Central memory CD8-positive, alpha-beta T cell (primary cell): Measurements from ENCODE around the gene FGF12.
"Not testable (repeated sequence)": the region's sequence is repeated elsewhere in the genome, so short reads cannot be mapped to it uniquely, and the experiment has no call there.

Experiments
- ATAC-seq: fragments of 150-1000 bp; cut with Tn5 transposase; replicated peaks from 2 replicates; pipeline ENCODE4 v1.10.0; 2022; ENCODE audit warnings: mild to moderate bottlenecking, moderate FRiP score, moderate number of reproducible peaks; ENCODE audit not compliant: poor library complexity, severe bottlenecking; ENCODE audit errors: extremely low read depth
- DNase-seq, 2 donors: peaks; one replicate each; pipeline ENCODE4 v3.0.0; 2021; ENCODE audit warnings: low spot score in 2 of 2
- H3K27ac Mint-ChIP-seq: one replicate; pipeline ENCODE4 v1.8.0; 2022; ENCODE audit warnings: low read depth, mild to moderate bottlenecking, moderate library complexity, mixed read lengths
- H3K27me3 Mint-ChIP-seq: one replicate; pipeline ENCODE4 v1.8.0; 2022; ENCODE audit warnings: mixed read lengths
- H3K36me3 Mint-ChIP-seq: one replicate; pipeline ENCODE4 v1.8.0; 2022; ENCODE audit warnings: mild to moderate bottlenecking, moderate library complexity, mixed read lengths; ENCODE audit not compliant: insufficient read depth
- H3K4me1 Mint-ChIP-seq: one replicate; pipeline ENCODE4 v1.8.0; 2022; ENCODE audit warnings: mixed read lengths
- H3K4me3 Mint-ChIP-seq: one replicate; pipeline ENCODE4 v1.8.0; 2022; ENCODE audit warnings: mild to moderate bottlenecking, moderate library complexity, mixed read lengths
- H3K9me3 Mint-ChIP-seq: one replicate; pipeline ENCODE4 v1.8.0; 2022; ENCODE audit warnings: mixed read lengths

FGF12 gene

DNA sequence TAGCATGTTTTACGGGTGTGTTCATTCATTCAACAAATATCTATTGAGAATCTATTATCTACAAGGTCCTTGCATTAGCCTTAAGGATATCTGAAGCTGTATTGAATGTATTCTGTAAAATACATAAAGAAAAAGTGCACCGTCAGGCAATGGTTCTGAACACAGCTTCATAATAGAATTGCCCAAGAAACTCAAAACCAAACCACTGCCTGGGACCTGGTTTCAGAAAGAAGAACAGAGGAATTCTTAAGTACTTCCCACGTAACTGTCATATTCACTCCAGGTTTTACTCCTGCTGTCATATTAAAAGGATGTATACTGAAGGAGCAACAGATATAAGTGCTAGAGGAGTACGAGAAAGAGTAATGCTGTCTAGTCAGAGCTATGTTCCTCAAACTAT is 115.9 kb downstream of the FGF12 start:
- Mint-ChIP-seq H3K27me3 (no peaks in the 10 kb centered on the region), H3K27ac (no peak overlapping the region), H3K36me3 (no peaks in the 10 kb centered on the region), H3K4me3 (no peak overlapping the region), H3K4me1 (no peaks in the 10 kb centered on the region), H3K9me3 (no peaks in the 10 kb centered on the region)
- ATAC-seq (no peak), DNase-seq (no peak)

DNA sequence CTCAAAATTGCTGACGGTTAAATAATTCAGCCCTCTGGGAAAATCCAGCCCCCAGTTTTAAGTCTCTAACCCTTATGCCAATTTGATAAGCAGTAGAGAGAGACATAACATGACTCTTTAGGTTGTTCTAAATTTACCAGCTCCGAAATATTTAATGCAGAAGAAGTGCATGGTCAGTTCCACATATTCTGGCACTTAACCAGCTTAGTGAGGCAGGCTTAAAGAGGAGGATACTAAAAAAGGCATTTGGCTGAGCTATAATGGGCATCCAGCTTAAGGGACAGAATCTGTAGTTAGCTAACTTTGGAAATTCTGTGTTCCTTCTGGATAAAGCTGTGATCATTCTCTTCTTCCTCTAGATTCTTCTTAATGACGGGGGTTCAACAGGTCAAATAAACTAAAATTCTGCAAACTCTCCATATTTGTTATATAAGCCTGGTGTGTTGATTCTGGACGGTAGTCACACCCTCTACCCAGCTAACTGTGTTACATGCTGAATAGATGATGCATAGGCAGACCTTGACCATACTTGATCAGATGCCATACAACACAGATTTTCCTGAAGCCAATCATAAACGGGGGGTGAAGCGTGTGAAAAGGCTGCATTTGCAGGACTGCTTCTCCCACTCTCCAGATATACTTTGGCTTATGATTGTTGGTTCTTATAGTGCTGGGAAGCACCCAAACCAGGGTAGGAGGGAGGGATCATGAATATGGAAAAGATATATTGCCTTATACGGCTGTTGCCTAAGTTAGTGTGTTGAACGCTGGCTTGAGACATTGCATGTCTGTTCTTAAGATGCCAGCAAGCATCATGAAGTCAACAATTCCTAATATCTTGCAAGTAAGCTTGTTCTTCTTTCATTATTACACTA is 118.4 kb downstream of the FGF12 start:
- no peak overlapping the region for H3K27ac Mint-ChIP-seq
- H3K4me1 Mint-ChIP-seq = no peaks in the 10 kb centered on the region
- no peak for ATAC-seq
- no peaks in the 10 kb centered on the region for H3K9me3 Mint-ChIP-seq
- no peaks in the 10 kb centered on the region for H3K27me3 Mint-ChIP-seq
- no peak for DNase-seq
- H3K4me3 Mint-ChIP-seq = no peak overlapping the region
- no peaks in the 10 kb centered on the region for H3K36me3 Mint-ChIP-seq

DNA sequence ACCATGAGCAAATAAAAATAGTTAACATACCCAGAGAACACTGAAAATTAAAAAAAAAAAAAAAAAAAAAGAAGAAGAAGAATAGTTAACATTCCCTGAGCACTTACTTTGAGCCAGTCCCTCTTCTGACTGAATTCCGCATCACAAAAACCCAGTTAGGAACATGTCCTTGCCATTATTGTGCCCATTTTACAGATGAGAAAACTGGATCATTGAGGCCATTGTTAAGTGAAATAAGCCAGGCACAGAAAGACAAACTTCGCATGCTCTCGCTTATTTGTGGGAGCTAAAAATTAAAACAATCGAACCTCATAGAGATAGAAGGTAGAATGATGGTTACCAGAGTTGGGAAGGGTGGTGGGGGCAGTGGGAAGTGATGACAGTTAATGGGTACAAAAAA is 119.5 kb downstream of the FGF12 start:
- no peak overlapping the region for H3K27ac Mint-ChIP-seq

DNA sequence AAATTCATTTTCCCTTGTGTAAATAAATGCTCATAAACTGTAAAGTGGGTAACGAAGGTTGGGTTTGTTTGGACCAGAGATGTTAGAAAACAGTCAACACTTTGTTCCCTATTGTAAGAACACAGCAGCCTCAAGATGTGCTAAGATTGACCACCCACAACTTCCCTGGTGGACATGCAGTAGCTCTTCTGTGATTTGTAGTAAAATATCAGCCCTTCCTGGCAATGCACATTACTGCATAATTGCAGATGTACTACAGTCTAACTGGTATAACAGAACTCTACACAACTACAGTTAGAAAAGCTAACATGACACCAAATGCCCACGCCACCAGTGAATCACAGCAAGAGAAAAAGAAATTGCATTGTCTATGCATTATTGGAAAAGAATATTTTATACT is 129.4 kb downstream of the FGF12 start:
- H3K9me3 Mint-ChIP-seq = peaks cover 17% of the 10 kb centered on the region
- no peak for DNase-seq
- H3K36me3 Mint-ChIP-seq = no peaks in the 10 kb centered on the region
- no peak overlapping the region for H3K27ac Mint-ChIP-seq
- H3K4me3 Mint-ChIP-seq = no peak overlapping the region
- H3K27me3 Mint-ChIP-seq = no peaks in the 10 kb centered on the region
- no peak for ATAC-seq
- no peaks in the 10 kb centered on the region for H3K4me1 Mint-ChIP-seq

More for the DNA sequence above, 119.5 kb downstream of the FGF12 start:
- H3K27me3 Mint-ChIP-seq = no peaks in the 10 kb centered on the region
- H3K36me3 Mint-ChIP-seq = no peaks in the 10 kb centered on the region
- DNase-seq = no peak
- ATAC-seq = no peak
- H3K4me1 Mint-ChIP-seq = no peaks in the 10 kb centered on the region
- H3K9me3 Mint-ChIP-seq = no peaks in the 10 kb centered on the region
- no peak overlapping the region for H3K4me3 Mint-ChIP-seq

DNA sequence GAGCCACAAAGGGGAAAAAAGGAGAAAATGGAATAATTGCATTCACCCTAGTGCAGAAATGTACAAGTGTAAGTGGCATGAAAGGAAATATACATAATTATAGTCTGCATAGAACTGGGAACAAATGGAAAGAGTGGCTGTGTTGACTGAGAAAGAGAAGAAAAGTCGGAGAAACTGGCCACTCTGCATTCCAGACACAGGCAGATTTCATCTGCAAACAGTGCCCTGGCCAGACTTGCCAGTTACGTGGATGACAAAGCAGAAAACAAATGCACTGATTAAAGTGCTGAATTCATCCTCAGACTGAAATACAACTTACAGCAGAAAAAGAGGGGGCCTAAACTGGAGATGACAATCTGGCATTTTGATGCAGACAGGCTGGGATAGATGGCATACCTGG is 129.8 kb downstream of the FGF12 start:
- H3K4me1 Mint-ChIP-seq = no peaks in the 10 kb centered on the region
- H3K27me3 Mint-ChIP-seq = no peaks in the 10 kb centered on the region
- DNase-seq (no peak), ATAC-seq (no peak)
- H3K9me3 Mint-ChIP-seq = peaks cover 18% of the 10 kb centered on the region
- no peak overlapping the region for H3K4me3 Mint-ChIP-seq
- no peaks in the 10 kb centered on the region for H3K36me3 Mint-ChIP-seq
- H3K27ac Mint-ChIP-seq = no peak overlapping the region

DNA sequence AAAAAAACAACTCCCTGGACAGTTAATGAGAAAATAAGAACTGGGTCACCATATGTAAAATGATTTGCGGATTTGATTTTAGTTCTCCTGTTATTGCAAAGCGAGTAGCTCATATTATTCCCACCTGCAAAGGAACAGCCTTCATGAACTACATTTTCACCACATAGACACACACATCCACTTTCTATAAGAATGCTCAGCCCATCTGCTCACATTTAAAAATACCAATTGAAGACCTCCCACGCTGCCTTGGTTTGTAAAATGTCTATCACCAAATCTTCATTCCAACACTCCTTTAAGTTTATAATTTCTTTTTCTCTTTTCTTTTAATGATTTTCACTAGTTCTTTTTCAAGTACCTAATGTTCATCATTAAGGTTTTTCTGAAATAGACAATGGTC is 148.6 kb downstream of the FGF12 start:
- DNase-seq = no peak
- no peak for ATAC-seq
- Mint-ChIP-seq H3K4me1 (no peaks in the 10 kb centered on the region), H3K27ac (no peak overlapping the region), H3K9me3 (peaks cover 11% of the 10 kb centered on the region), H3K27me3 (no peaks in the 10 kb centered on the region), H3K36me3 (no peaks in the 10 kb centered on the region), H3K4me3 (no peak overlapping the region)

DNA sequence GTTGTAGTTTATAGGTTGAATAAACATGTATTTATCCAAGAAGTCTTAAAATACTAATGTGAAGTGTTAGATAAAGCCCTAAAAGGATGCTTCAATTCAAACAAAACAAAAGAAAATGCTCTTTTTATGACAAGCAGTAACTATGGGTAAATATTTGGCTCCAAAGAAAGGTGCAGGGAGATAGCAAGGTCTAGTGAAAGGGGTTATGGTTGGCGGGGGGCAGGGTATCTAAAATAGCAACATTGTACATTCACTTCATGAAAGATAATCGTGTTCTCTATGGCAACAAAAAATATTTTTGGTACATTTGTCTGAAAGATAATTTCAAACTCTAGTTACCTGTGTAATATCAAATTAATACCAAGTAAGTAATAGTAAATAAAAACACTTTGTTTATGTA is 149.5 kb downstream of the FGF12 start:
- Mint-ChIP-seq H3K4me3 (no peak overlapping the region), H3K36me3 (no peaks in the 10 kb centered on the region), H3K27ac (no peak overlapping the region), H3K9me3 (peaks cover 11% of the 10 kb centered on the region), H3K27me3 (no peaks in the 10 kb centered on the region), H3K4me1 (no peaks in the 10 kb centered on the region)
- ATAC-seq = no peak
- DNase-seq = no peak

DNA sequence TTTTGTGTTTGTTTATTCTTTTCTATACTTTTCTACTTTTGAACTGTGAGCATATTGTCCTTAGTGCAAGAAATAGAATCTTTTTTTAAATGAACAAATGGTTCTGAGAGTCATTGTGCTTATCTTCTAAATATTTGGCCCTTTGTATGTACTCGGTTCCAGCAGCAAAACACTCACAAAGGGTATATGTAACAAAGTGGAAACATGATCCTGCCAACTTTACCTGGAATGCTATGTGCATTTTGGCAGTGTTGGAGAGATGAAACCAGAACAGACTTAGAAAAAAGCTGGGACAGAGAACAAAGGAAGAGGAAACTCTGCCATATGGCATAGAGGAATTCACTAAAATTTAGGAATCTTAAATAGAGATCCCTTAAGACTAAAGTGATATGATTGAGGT is 150.1 kb downstream of the FGF12 start:
- DNase-seq = no peak
- Mint-ChIP-seq H3K27ac (no peak overlapping the region), H3K9me3 (peaks cover 11% of the 10 kb centered on the region), H3K36me3 (no peaks in the 10 kb centered on the region), H3K27me3 (no peaks in the 10 kb centered on the region), H3K4me1 (no peaks in the 10 kb centered on the region), H3K4me3 (no peak overlapping the region)
- ATAC-seq = no peak

DNA sequence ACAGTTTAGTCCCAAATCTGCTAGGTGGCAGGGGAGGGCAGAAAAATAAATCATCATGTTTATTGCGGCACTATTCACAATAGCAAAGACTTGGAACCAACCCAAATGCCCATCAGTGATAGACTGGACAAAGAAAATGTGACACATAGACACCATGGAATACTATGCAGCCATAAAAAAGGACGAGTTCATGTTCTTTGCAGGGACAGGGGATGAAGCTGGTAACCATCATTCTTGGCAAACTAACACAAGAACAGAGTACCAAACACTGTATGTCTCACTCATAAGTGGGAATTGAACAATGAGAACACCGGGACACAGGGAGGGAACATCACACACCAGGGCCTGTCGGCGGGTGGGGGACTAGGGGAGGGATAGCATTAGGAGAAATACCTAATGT is 150.6 kb downstream of the FGF12 start:
- H3K4me1 Mint-ChIP-seq, H3K36me3 Mint-ChIP-seq, ATAC-seq, DNase-seq, H3K4me3 Mint-ChIP-seq, H3K27me3 Mint-ChIP-seq, H3K27ac Mint-ChIP-seq: not testable (repeated sequence)
- peaks cover 11% of the 10 kb centered on the region for H3K9me3 Mint-ChIP-seq

DNA sequence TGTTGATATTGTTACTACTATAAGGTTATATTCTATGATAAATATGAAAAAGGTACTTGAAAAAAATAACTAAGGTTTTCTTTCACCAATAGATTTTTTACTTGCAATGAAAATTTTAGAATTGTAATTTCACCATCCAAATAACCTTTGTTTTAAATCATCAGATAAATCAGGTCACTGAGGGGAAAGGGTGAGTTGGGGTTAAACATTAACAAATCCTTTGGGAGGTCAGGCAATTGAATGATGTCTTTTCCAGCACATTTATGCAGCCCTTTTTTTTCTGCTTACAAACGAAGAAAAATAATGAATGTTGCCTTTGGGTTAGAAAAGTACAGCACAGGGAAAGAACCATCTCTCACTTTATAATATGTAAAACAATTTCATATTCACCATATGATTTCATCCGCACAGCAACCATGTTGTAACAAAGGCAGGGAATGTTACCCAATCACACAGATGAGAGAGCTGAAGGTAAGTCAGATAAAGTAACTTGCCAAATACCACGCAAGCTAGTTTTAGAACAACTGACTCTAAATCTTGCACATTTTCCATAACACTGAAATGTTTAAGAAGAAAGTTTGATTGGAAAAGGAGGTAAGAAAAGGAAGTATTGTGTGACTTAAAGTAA is 151.3 kb downstream of the FGF12 start:
- H3K4me1 Mint-ChIP-seq = no peaks in the 10 kb centered on the region
- no peaks in the 10 kb centered on the region for H3K36me3 Mint-ChIP-seq
- peaks cover 11% of the 10 kb centered on the region for H3K9me3 Mint-ChIP-seq
- no peak for ATAC-seq
- H3K4me3 Mint-ChIP-seq = no peak overlapping the region
- no peak for DNase-seq
- no peaks in the 10 kb centered on the region for H3K27me3 Mint-ChIP-seq
- no peak overlapping the region for H3K27ac Mint-ChIP-seq

DNA sequence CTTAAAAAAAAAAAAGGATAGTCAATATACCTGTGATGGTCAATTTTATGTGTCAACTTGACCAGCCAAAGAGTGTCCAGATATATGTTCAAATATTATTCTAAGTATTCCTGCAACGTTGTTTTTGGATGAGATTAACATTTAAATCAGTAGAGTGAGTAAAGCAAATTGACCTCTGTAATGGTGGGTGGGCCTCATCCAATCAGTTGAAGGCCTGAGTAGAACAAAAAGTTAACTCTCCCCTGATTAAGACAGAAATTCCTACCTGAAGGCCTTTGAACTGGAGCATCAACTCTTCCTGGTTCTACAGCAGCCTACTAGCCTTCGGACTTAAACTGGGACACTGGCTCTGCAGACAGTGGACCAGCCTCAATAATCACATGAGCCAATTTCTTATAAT is 154.1 kb downstream of the FGF12 start:
- Mint-ChIP-seq H3K36me3 (no peaks in the 10 kb centered on the region), H3K27me3 (no peaks in the 10 kb centered on the region), H3K9me3 (peaks cover 11% of the 10 kb centered on the region), H3K4me3 (no peak overlapping the region), H3K27ac (no peak overlapping the region), H3K4me1 (no peaks in the 10 kb centered on the region)
- DNase-seq (no peak), ATAC-seq (no peak)

DNA sequence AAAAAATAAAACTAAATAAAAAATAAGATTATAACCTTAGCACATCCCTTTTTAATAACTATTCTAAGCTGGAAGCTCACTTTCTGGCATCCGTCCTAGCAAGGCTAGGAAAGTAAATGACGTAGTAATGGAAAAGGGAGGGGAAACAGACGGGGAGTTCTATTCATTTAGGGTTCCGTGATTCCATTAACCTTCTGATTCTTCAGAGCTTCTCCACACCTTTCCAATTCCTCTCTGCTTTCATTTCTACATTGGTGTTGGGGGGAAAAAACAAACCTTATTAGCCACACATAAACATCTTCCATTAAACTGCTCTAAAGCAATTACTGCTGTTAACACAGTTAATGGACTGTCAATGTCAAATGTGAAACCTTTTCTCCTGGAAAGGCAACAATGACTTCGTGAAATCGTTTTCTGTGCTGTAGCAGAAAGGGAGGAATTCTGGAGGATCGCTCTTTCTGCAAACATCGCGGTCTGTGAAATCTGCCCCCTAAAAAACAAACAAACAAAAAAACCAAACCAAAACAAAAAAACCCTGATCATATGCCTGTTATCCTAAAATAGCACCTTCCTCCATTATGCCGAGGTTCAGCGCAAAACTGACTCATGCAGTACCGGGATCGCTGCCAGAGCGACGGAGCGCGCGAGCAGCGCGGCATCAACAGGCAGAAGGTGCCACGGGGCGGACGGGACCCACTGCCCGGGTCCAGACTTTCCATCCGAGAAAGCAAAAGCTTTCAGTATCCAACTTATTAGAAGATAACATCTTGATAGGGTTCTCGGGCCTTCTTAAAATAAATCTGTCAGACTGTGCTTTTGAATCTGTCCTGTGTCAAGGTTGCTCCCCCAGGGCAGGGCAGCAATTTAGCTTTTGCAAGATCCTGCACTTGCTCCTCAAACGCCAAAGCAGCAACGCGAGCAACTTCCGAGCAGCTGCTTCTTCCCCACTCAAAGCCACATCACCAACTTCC is 156.2 kb downstream of the FGF12 start:
- ATAC-seq (no peak), DNase-seq (no peak)
- peaks cover 8% of the 10 kb centered on the region for H3K9me3 Mint-ChIP-seq
- H3K27me3 Mint-ChIP-seq = no peaks in the 10 kb centered on the region
- H3K27ac Mint-ChIP-seq = no peak overlapping the region
- no peaks in the 10 kb centered on the region for H3K36me3 Mint-ChIP-seq
- no peaks in the 10 kb centered on the region for H3K4me1 Mint-ChIP-seq
- peak overlapping the region; percentile 35 for H3K4me3 Mint-ChIP-seq
